Stimulated activated CD4-positive, alpha-beta T cell treated with anti-CD3 and anti-CD28 coated beads, TNF-alpha, amount 100 ng/mL, for 24 hours (primary cell): ENCODE results near the gene THOC1.

Experiments used
- DNase-seq, 3 experiments: peaks; one replicate each; pipeline ENCODE4 v3.0.0-alpha.2; 2020; ENCODE audit warnings: low read depth in 3 of 3

Gene THOC1

GRCh38 chr18:274313-274712 lies 6.5 kb upstream of the THOC1 start:
- no peak for DNase-seq

- DNase-seq = no peak
Observed at GRCh38 chr18:273525-273924, 5.7 kb upstream of the THOC1 start.

GRCh38 chr18:272650-273049 lies 4.8 kb upstream of the THOC1 start:
- no peak for DNase-seq

- no peak for DNase-seq
Observed at GRCh38 chr18:269480-270095, 1.7 kb upstream of the THOC1 start.

GRCh38 chr18:267380-267687 lies 513 bp downstream of the THOC1 start:
- DNase-seq = no peak

GRCh38 chr18:261398-262073 lies 6.3 kb downstream of the THOC1 start:
- DNase-seq = no peak

GRCh38 chr18:260547-260946 lies 7.3 kb downstream of the THOC1 start:
- no peak for DNase-seq

- no peak for DNase-seq
Observed at GRCh38 chr18:255171-255570, 12.7 kb downstream of the THOC1 start.

GRCh38 chr18:253121-253520 lies 14.7 kb downstream of the THOC1 start:
- no peak for DNase-seq

GRCh38 chr18:251572-251971 lies 16.3 kb downstream of the THOC1 start:
- DNase-seq = no peak

GRCh38 chr18:250685-251084 lies 17.2 kb downstream of the THOC1 start:
- no peak for DNase-seq

GRCh38 chr18:248053-248452 lies 19.8 kb downstream of the THOC1 start:
- no peak for DNase-seq

GRCh38 chr18:245282-245847 lies 22.5 kb downstream of the THOC1 start:
- DNase-seq = no peak

GRCh38 chr18:240175-240574 lies 27.7 kb downstream of the THOC1 start:
- DNase-seq = no peak

- DNase-seq = no peak
Observed at GRCh38 chr18:231563-231962, 36.3 kb downstream of the THOC1 start.

GRCh38 chr18:228586-228985 lies 39.3 kb downstream of the THOC1 start:
- no peak for DNase-seq

- DNase-seq = no peak
Observed at GRCh38 chr18:227902-228301, 39.9 kb downstream of the THOC1 start.

GRCh38 chr18:227374-227773 lies 40.5 kb downstream of the THOC1 start:
- no peak for DNase-seq

GRCh38 chr18:225745-226144 lies 42.1 kb downstream of the THOC1 start:
- no peak for DNase-seq

- no peak for DNase-seq
Observed at GRCh38 chr18:220708-221107, 47.1 kb downstream of the THOC1 start.

GRCh38 chr18:217532-218336 lies 50.1 kb downstream of the THOC1 start:
- no peak for DNase-seq

- DNase-seq = no peak
Observed at GRCh38 chr18:215448-216010, 52.3 kb downstream of the THOC1 start.

GRCh38 chr18:213966-214365 lies 53.9 kb downstream of the THOC1 start:
- DNase-seq = no peak
